HG03342 (cell line): ENCODE data around the gene MYRF.

Source experiments
- ATAC-seq: cut with Tn5 transposase; IDR thresholded peaks from one replicate; pipeline ENCODE4 v1.9.1; 2021; ENCODE audit warnings: mild to moderate bottlenecking, moderate library complexity; ENCODE audit not compliant: unreplicated experiment

The MYRF gene

GRCh38 chr11:61752117-61752924 lies at the start of gene MYRF:
TSS of gene MYRF (plus strand) at chr11:61752636. CDS start at chr11:61752745, 109 bp downstream.
- peak; percentile 40 for ATAC-seq

GRCh38 chr11:61702701-61703312 lies 49.6 kb upstream of the MYRF start:
- ATAC-seq = no peak

GRCh38 chr11:61704838-61705237 lies 47.6 kb upstream of the MYRF start:
- ATAC-seq = no peak

DNA sequence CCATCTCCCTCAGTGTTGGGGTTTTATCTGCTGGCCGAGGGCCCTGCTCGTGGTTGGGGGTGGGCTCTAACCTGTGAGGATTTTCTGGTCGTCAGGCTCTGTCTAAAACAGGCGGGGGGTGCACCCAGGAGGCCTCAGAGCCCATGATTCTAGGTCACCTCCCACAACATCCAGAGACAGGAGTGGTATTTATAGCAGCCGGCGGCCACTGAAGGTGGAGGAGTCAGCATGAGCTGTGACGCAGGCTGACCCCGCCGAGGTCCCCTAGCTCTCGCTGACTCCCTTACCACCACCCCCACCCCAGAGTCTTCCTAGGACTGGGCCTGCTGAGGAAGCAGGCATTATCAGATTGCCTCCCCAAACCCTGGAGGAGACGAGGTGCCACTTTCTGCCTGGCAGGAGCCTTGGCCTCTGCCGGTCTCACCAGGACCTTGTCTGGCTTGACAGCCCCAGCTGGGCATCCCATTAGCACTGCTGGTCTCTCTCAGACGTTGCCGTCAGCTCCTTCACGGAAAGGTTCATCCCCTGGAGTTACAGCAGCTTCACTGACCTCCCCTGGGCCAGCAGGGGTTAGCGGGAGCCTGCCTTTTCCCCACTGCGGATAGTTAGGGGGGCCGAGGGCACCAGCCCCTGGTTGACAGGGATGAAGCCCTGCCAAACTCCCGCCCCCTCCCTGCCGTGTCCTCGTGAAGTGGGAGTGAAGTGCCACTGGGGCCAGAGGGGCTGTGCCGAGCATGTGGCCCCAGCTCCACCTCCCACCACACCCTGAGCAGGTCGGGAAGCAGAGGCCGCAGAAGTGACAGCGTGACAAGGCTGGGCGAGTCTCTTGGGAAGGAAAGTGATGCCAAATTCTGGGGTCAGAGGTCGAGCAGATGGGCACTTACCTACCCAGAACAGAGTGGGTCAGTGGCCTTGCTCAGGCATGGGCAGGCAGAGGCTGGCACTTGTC lies 45.7 kb upstream of the MYRF start:
- ATAC-seq = no peak

- no peak for ATAC-seq
Observed at GRCh38 chr11:61707574-61707973, 44.9 kb upstream of the MYRF start.

- ATAC-seq = no peak
Observed at GRCh38 chr11:61709110-61709509, 43.3 kb upstream of the MYRF start.

DNA sequence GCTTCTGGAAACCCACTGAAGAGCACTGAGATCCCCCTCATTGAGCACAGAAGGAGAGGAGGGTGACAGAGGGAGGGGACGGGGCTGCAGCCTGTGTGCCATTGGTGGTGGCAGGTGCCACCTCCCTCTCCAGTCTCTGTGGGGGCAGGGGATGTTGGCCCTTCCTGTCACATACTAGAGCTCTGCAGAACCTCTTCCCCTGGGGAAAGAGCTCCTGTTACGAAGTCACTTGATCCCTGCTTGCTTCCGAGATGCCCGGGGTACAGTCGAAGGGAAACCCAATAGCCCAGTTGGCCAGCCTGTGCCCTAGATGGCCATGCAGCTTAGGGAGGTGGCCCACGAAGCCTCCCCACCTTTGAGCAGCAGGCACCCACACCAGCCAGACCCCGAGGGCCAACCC lies 42.9 kb upstream of the MYRF start:
- ATAC-seq = no peak

- no peak for ATAC-seq
Observed at GRCh38 chr11:61710019-61710418, 42.4 kb upstream of the MYRF start.

- no peak for ATAC-seq
Observed at GRCh38 chr11:61711037-61711436, 41.4 kb upstream of the MYRF start.

GRCh38 chr11:61711498-61711897 lies 40.9 kb upstream of the MYRF start:
- no peak for ATAC-seq

DNA sequence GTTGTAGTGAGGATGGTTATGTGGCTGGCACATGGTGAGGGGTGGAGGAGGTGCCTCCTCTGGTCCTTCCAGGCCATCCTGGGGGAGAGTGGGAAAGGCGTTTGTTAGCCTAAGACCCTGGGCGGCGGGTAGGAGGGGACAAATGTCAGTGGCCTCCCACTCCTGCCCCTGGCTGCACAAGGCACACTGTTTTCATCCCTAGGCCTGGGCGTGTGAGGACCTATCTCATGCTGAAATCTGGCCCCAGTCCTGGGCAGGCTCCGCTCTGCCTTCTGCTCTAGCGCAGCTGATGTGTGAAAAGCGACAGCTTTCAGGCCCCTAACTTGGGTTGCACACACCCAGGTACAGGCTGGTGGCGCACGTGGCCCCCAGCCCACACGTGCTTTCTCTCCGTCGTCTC lies 40.1 kb upstream of the MYRF start:
- no peak for ATAC-seq

DNA sequence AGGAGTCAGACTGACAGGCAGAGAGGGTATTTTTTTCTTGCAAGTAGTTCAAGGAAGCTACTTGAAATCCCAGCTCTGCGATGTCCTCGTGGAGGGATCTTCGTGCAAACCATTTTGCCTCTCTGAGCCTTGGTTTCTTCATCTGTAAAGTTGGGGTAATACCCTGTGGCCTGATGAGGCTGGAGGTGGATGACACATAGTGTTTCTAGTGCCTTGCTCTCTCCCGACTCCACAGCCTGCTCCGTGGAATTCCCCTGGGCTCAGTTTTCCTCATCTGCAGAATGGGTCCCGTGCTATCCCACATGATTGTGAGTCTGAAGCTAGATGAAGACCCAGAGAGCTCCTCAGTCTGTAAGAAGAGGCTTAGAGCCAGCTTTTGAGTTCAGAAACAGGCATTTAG lies 39.6 kb upstream of the MYRF start:
- ATAC-seq = no peak

DNA sequence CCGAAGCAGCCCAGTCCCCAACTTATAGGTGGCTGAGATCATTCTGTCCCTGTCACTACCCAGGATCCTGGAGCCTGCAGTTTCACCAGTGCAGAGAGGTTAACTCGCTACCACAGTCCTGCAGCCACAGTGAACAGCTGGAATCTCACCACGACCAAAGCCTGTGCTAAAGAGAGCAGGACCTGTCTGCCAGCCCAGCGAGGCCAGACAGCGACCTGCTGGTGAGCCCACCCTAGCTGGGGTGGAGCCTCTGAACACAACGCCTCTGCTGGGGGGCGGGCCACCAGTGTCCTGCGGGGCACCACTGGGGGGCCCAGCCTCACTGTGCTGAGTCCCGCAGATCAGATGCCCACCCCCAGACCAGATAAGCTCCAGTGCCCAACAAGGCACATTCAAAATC lies 39.0 kb upstream of the MYRF start:
- ATAC-seq = no peak

DNA sequence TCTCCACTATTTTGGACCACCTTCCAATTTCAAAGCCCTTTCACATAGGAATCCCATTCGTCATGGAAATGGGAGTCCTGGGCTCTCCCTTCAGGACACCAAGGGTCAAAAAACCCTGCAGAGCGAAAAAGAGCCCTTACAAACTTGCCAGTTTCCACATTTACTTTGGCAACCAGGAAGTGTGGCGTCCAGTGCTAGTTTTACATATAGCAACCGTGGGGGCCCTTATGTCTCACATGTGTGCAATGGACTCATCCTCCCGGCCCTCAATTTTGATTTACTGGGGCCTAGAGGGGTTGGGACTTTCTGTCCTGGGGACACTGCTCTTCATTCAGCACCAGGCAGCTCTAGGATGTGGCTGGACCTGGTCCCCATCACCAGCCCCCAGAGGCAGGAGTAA lies 38.5 kb upstream of the MYRF start:
- ATAC-seq = no peak

DNA sequence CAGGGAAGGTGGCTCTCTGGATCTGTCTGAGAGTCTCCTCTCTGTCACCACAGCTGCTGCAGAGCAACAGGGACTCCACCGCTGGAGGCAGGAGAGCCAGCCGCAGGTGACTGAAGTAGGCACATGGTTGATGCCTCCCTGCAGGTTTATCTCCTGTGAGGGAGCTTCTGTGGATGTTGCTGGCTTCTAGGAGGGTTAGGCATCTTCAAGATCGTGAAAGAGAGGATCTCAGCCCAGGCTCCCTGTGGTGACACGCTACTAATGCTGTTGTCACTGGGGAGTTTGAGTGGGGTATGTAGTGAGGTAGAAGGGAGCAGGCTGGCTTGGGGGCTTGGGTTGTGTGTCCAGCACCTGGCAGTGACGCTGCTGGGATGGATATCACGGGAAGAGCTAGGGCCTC lies 38.1 kb upstream of the MYRF start:
- no peak for ATAC-seq

DNA sequence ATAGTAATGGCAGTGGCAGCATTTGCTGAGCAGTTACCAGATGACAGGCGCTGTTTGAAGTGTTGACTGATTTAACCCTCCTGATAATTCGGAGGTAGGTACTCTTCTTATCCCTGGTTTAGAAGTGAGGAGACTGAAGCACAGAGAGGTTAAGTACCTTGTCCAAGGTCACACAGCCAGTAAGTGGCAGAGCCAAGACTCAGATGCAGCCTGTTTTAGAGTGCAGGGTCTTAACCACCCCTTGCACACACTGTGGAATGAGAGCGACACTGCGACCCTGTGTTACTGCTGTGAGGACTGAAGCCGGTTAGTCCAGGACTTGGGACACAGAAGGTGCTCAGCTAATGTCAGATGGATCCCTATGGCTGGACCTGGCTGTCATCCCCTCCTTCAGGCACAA lies 37.5 kb upstream of the MYRF start:
- ATAC-seq = no peak

DNA sequence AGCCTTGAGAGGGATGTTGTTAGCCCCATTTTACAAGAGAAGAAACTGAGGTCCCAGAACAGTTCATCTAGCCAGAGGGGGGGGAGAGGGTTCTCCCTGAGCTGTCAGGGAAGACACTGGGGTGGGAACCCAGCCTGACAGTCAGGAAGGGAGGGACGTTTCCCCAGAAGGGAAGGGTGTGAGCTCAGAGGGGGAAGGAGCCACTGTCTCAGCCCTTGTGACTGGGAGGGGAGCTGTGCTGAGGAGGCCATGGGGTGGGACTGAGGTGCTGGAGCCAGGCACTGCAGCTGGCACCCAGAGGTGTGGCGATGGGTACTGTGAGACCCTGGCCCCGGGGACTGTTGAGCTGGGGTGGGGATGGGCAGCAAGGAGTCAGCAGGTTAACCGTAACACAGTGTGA lies 36.6 kb upstream of the MYRF start:
- ATAC-seq = no peak

GRCh38 chr11:61716478-61717285 lies 35.8 kb upstream of the MYRF start:
- ATAC-seq = no peak

DNA sequence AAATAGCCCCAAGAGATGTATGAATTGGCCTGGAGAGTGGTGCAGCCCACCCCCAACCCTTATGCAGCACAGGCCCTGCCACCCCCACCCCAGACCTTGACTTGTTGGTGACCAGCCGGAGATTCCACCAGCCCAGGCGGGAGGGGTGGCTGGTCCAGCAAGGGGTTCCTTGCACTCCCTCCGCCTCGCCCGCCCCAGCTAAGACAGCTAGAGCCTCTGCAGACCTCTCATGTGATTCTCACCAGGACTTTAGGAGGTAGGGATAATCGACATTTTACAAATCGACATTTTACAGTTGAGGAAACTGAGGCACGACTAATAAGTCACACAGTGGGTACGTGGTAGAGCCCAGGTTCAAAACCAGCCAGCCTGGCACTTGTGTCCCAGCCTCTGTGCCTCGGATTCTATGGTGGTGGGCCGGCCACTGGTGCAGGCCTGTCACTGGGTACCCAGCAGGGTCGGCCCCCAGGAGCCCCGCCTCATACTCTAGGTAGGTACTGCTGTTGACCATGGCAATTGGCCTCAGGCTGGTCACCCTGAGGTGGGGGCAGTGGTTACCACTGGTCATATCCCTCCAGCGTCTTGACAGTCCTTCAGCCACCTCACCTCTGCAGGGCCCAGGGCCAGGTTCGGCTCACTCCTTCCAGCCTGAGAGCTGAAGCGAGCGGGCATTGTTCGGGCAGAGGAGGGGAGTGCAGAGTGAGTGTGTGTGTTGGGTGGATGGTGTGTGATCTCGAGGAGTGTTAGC lies 35.0 kb upstream of the MYRF start:
- ATAC-seq = no peak

DNA sequence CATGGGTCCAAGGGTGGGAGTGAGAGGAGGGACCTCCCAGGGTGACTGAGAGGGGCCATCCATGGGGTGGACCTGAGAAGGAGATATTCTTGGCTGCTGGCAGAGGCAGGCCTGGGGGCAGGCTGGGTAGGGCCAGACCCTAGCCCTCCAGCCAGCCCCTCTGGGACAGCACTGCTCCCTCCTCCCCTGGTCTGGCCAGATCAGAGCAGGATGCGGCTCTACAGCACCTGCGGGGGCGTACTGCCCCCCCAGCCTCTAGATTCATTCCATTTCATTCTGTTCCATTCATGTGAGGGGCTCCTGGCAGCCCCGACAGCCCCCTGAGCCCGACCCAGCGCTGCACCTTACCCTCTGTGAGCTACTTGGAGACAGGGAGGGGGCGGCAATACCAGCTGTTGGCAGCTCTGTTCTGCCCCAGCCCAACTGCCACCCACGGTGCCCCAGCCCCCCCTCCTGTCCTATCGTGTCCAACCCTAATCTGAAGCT lies 34.3 kb upstream of the MYRF start:
- ATAC-seq = no peak
